GM18868 (cell line): ENCODE data around the gene GYG2.
"Not testable (repeated sequence)": the region's sequence is repeated elsewhere in the genome, so short reads cannot be mapped to it uniquely, and the experiment has no call there.

Source experiments
- ATAC-seq: cut with Tn5 transposase; IDR thresholded peaks from one replicate; pipeline ENCODE4 v1.9.1; 2021; ENCODE audit warnings: mild to moderate bottlenecking, moderate library complexity; ENCODE audit not compliant: unreplicated experiment

The GYG2 gene

GRCh38 chrX:2863646-2864045, 34.9 kb downstream of the GYG2 start:
- ATAC-seq, result no peak

DNA sequence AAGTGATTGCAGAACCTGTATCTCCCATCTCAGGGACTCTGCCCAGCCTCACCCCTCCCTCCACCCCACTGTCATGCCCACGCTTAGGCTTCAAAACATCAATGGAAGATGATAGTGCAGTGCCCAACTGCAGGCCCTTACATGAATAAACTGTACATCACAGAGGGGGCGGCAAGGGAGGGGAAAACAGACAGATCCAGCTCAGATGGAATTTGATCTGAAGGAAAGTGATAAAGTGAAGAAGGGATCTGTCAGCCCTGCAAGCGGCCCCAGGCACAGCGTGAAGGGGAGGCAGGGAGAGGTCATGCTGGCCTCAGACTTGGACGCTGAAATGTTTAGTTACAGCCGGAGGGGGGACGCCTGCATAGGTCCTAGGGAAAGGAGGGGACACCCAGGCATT, 38.5 kb downstream of the GYG2 start:
- ATAC-seq, result no peak

GRCh38 chrX:2870650-2871049, 41.9 kb downstream of the GYG2 start:
- ATAC-seq, result no peak

GRCh38 chrX:2871831-2872230, 43.1 kb downstream of the GYG2 start:
- ATAC-seq, result no peak

GRCh38 chrX:2872671-2873277, 44.0 kb downstream of the GYG2 start:
- ATAC-seq, result no peak

DNA sequence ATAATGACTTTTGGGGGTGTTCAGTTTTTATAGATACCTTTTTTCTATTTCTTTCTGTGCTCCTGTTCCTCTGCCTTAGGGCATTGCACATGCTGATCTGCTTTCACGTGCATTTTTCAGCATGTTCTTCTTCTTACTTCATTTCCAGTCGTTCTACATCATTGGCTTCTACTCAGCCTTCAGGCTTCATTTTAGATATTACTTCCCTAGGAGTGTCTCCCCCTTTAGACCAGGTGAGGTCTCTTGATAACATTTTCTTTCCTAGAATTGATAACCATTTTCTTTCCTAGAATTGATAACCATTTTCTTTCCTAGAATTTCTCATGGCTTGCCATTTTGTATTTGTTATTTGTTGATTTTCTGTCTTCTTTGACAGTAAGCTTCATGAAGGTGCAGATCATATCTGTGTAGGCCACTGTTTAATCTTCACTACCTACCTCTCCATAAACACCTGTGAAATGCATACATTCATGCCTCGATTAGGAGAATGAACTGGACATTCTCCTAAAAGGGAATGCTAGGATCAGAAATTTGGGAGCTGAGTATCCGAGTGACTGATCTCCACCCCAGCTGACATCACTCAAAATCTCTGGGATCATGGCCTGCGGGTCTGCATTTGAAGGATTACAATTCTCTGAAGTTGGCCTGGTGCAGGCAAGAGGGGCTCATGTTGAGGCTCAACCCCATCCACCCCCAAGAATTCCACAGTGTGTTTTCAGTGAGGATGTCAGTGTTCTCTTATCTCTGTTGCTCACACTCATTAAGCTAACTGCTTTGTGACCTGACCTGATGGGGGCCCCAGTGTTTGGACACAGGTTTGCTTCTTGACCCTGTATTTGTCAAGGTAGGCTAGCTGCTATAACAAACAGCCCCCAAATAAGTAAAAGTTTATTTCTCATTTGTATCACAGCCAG, 45.7 kb downstream of the GYG2 start:
- ATAC-seq, result no peak

DNA sequence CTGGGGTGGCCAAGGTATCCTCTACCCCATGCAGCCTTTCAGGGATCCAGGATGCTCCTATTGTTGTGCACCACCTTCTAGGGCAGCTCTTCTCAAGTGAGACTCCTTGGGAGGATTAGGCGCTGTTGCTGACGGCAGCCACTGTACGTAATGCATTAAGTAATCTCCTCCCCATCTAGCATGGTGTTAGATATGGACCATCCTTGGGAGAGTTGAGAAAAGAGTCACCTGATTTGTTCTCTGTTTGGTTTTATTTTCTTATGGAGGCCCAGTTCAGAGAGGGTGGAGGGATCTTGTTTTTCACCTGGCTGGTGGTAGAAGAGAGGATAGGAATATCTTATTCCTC, 46.4 kb downstream of the GYG2 start:
- ATAC-seq, result no peak

- no peak for ATAC-seq
Measured at GRCh38 chrX:2875798-2876399, 47.2 kb downstream of the GYG2 start.

GRCh38 chrX:2878563-2878962, 49.8 kb downstream of the GYG2 start:
- no peak for ATAC-seq

- no peak for ATAC-seq
Measured at GRCh38 chrX:2879670-2880069, 50.9 kb downstream of the GYG2 start.

GRCh38 chrX:2883770-2884169, 55.0 kb downstream of the GYG2 start:
- ATAC-seq, result no peak

DNA sequence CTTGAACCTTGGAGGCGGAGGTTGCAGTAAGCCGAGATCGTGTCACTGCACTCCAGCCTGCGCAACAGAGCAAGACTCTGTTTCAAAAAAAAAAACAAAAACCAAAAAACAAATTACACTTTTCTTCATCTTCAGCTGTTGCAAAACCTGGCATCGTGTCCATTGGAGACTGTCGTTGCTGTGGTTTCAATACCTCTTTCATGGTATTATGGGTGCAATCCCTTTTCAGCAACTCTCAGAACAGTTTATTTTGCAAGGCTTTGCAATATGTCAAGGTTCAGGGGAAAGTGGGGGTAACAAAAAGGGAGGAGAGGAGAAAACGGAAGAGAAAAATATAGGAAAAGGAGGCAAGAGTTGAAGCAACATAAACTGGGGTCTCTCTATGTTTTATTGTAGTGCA, 59.6 kb downstream of the GYG2 start:
- no peak for ATAC-seq

DNA sequence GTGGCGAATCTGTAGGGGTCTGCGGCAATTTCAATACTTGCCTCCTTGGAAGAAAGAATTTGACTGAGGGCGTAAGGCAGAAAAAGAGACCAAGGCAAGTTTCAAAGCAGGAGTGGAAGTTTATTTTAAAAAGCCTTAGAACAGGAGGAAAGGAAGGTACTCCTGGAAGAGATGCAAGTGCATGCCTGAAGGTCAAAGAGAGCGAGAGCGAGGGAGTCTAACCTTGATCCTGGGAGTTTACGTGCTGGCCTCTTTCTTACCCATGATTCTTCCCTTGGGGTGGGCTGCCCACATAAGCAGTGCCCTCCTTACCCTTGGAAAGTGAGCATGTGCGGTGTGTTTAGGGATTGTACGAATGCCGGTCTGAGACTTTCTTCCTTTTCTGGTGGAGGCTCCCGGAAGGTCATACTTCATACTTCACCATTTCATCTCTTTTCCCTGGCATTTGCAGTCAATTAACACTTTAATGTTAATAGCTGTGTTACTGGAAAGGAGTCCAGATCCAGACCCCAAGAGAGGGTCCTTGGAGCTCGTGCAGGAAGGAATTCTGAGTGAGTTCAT, 60.4 kb downstream of the GYG2 start:
- no peak for ATAC-seq

GRCh38 chrX:2889706-2890490, 61.2 kb downstream of the GYG2 start:
- not testable (repeated sequence) for ATAC-seq

GRCh38 chrX:2890536-2891460, 62.1 kb downstream of the GYG2 start:
- not testable (repeated sequence) for ATAC-seq

DNA sequence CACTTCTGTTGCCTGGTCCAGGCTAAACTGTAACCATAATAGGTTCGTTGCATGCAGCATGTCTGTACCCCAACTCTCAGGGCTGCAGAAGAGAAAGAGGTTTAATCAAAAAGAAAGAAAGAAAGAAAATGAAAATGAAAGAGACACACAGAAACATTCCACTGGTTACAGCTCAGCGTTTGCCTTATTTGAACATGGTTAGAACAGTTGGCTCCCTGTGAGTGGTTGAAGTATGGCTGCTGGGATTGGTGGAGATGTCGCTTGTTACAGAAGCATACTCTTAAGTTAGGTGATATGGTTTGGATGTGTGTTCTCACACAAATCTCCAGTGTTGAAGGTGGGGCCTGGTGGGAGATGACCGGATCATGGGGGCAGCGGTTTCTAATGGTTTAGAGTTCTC, 64.1 kb downstream of the GYG2 start:
- ATAC-seq, result no peak

- ATAC-seq, result no peak
Measured at GRCh38 chrX:2894885-2895292, 66.2 kb downstream of the GYG2 start.

DNA sequence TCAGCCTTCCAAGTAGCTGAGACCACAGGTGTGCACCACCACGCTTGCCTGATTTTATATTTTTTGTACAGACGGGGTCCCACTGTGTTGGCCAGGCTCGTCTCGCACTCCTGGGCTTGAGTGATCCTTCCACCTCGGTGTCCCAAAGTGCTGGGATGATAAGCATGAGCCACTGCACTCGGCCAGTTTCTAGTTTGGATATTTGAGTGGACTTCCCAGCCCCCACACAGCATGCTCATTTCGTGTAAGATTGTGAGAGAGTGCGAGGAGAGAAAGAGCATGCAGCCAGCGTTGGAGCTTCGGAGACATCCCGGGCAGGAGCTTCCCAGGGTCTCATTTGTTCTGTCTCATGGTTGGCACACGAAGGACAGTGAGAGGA, 68.6 kb downstream of the GYG2 start:
- no peak for ATAC-seq

DNA sequence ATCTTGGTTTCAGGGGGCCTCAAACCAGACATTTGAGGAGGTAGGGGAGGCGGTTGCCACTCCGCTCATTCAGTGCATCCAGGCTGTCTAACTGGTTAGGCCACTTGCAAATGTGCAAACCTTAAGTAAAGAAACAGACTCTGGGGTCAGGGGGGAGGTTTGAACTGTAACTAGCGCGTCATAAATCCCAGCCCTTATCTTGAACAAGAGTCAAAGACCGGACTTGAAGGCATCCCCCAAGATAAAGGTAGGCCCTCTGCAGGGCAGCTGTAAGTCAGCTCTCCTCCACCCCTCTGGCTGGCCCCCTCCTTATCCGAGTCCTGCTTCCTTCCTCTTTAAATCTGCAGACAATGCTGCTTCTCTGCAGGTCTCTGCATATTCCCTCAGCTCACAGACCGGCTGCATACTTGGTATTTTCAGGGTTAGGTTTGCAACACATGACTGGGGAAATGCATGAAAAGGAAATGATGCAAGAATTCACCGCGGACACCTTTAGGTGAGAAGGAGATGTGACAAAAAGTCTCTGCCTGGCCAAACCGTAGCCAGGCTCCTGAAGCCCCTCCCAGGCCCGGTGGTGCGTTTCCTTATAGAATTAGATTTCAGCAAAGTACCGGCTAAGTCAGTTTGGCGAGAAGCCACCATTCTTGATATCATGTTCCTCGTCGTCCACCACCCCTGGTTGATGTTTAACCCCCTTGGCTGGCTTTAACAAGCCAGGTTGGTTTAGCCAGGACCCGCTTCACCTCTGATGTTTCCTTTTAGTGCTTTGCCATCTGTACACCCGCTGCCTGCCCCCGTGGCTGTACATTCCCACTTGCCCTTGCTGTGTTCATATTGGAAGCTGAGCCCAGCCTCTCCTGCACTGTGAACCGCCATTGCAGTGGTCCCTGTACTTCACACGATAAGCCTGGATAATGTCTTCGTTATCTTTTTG, 69.2 kb downstream of the GYG2 start:
- ATAC-seq, result peak; percentile 43
